ENCODE results near the gene ANTKMT.
"Not testable (repeated sequence)": the region's sequence is repeated elsewhere in the genome, so short reads cannot be mapped to it uniquely, and the experiment has no call there.

The ANTKMT gene

DNA sequence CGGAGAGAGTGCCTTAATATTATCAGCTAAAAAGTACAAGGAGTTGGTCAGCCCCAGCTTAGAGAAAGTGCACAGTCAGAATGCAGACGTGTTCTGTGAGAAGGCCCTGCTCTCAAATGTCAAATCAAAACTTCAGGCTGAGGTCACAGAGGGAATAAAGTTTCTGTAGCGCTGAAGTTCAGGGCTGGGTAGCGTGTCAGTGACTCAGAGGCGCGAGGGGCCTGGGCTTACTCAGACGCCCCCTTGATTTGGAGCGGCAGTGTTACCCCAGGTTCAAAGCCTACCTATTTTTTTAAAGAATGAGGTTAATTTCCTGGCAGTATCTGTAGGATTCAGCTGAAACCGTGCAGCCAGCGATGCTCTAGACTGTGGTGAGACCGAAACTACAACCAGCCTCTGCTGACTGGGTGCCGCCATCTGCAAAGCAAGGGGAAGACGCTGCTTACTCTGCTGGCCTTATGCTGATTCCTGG is 15.1 kb downstream of the ANTKMT start:
- Histone ChIP-seq H3K4me1 (ENCODE audit: insufficient read depth, low read length) (peaks cover 7% of the 10 kb centered on the region), H3K4me3 (ENCODE audit: low read depth in 1 of 2, low read length in 2 of 2) (no peak overlapping the region), H3K36me3 (ENCODE audit: insufficient read depth, low read length) (peaks cover 26% of the 10 kb centered on the region), H3K27me3 (ENCODE audit: control insufficient read depth in 1 of 2, insufficient read depth in 2 of 2, low read length in 2 of 2) (no peaks in the 10 kb centered on the region), H3K9me3 (ENCODE audit: low read length) (no peaks in the 10 kb centered on the region), H3K9ac (ENCODE audit: low read length) (no peak overlapping the region), H3K27ac (ENCODE audit: low read depth, low read length) (no peak overlapping the region)

DNA sequence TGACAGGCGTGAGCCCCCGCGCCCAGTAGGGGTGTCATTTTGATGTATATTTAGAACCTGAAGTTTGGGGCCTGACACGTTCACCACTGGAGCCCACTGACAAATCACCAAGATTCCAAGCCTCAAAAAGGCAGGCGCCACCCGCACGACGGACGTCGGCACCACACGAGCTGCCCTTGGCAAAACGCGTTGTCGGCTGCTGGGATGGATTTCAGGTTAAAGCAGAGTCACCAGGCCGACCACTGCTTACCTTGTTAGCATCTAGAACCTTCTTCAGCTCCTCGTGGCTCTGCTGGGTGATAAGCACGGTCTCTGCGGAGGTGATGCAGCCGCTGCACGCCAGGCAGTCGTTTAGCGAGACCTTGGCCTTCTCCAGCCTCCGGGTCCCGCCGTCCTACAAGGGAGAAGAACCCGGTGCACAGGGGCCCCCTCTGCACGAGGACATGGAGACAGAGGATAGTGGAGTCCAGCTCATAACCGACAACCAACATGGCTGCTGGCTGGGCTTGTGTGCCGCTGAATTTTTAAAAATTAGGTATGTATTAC is 16.1 kb downstream of the ANTKMT start:
- H3K36me3 ChIP-seq (ENCODE audit: insufficient read depth, low read length): peaks cover 25% of the 10 kb centered on the region
- H3K4me1 ChIP-seq (ENCODE audit: insufficient read depth, low read length): peaks cover 10% of the 10 kb centered on the region
- no peak overlapping the region for H3K4me3 ChIP-seq (ENCODE audit: low read depth in 1 of 2, low read length in 2 of 2)
- H3K9me3 ChIP-seq (ENCODE audit: low read length): no peaks in the 10 kb centered on the region
- no peaks in the 10 kb centered on the region for H3K27me3 ChIP-seq (ENCODE audit: control insufficient read depth in 1 of 2, insufficient read depth in 2 of 2, low read length in 2 of 2)
- H3K9ac ChIP-seq (ENCODE audit: low read length): no peak overlapping the region
- no peak overlapping the region for H3K27ac ChIP-seq (ENCODE audit: low read depth, low read length)

DNA sequence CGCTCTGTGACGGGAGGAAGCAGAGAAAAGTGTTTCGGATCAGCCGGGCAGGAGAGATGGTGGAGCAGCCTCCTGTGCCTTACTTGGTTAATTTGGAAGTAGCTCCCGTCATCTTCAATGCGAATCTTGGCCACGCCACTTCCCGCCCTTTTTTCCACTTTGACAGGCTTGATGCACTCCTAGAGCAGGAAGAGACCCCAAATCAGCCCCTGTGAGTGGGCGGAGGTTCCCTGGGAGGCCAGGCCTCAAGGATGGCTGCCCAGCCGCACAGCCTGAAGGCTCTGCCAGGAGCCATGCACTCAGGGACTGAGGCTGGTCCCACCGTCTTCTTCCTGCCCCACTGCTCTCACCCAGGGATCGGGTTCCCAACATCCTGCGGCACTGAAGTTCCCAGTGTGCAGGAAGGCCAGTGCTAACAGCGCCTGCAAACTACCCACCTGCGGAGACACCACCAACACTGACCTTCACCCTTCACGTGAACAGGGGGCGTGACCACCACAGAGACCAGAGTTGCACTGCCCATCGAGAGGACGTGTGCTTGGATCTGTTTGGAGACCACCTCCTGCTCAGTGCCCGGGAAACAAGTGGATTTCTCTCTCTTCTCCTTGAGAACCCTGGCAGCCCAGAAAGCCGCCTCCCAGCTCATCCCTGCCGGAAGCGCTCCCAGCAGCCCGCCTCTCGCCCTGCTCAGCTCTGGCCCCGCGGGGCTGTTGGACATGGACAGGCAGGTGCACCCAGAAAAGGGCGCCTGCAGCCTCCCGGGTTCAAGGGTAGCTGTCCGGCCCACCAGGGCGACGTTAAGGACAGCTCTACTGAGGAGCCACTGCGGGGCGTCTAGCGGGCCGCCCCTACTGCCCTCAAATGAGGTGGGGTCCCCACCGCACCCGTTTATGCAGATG is 18.9 kb downstream of the ANTKMT start:
- Histone ChIP-seq H3K9me3 (ENCODE audit: low read length) (no peaks in the 10 kb centered on the region), H3K27me3 (ENCODE audit: control insufficient read depth in 1 of 2, insufficient read depth in 2 of 2, low read length in 2 of 2) (peaks cover 0 to 3% of the 10 kb centered on the region in 2 donors), H3K4me1 (ENCODE audit: insufficient read depth, low read length) (peaks cover 10% of the 10 kb centered on the region), H3K36me3 (ENCODE audit: insufficient read depth, low read length) (peaks cover 21% of the 10 kb centered on the region), H3K4me3 (ENCODE audit: low read depth in 1 of 2, low read length in 2 of 2) (peak overlapping the region; percentile 72 to 97), H3K27ac (ENCODE audit: low read depth, low read length) (peak overlapping the region; percentile 82), H3K9ac (ENCODE audit: low read length) (peak overlapping the region; percentile 27)

DNA sequence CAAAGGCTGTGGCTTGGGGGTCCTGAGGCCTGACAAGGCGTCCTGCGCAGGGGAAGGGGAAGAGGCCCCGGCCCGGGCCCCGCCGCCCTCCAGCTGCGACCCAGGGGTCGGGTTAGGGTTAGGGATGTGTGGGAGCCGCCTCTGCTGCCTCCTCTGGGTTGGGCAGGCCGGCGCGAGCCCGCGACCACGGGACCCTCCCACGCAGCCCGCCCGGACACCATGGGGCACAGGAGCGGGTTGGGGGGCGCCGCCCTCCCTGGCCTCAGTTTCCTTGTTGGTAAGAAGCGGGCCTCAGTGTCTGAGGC is 19.5 kb downstream of the ANTKMT start:
- Histone ChIP-seq H3K27ac (ENCODE audit: low read depth, low read length) (peak overlapping the region; percentile 82), H3K4me1 (ENCODE audit: insufficient read depth, low read length) (peaks cover 10% of the 10 kb centered on the region), H3K9ac (ENCODE audit: low read length) (peak overlapping the region; percentile 27), H3K27me3 (ENCODE audit: control insufficient read depth in 1 of 2, insufficient read depth in 2 of 2, low read length in 2 of 2) (peaks cover 0 to 3% of the 10 kb centered on the region in 2 donors), H3K4me3 (ENCODE audit: low read depth in 1 of 2, low read length in 2 of 2) (peak overlapping the region; percentile 72 to 97), H3K9me3 (ENCODE audit: low read length) (no peaks in the 10 kb centered on the region), H3K36me3 (ENCODE audit: insufficient read depth, low read length) (peaks cover 17% of the 10 kb centered on the region)

DNA sequence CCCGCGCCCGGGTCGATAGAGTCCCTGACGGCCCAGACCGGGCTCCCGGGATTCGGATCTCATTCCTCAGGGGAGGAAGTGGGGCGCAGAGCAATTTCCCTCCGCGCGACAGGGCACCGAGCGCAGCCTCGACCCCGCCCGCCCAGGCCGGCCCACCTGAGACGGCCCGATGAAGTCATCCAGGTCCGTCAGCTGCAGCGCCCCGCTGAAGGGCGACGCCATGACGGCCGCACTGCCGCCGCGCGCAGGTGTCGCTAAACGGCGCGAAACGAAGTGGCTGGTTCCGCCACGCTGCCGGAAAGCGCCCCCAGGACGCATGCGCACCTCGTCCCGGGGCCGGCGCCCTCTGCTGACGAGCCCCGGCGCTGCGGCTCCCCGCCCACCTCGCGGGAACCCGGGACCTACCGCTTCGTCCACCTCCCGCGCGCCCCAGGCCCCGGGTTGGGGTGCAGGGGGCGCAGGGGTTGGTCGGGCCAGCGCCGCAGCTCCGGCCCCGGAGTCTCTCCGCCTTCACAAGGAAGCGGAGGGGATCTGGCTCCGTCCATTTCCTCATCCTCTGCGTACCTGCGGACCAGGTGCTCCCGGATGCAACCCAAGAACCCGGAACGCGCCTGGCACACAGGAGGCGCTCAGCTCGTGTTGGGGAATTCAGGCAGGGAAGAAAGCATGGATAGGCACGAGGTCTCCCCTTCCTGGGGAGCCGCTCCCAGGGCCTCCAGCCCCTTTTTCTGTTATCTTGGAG is 20.0 kb downstream of the ANTKMT start, which contains the start of gene CIAO3:
Gene CIAO3 (minus strand): TSS at position 234 of the 742 bp plus-strand sequence. CDS start 12 bp downstream, at position 222.
- no peaks in the 10 kb centered on the region for H3K9me3 ChIP-seq (ENCODE audit: low read length)
- H3K9ac ChIP-seq (ENCODE audit: low read length): peak within 1 kb of the TSS; percentile 27
- peaks cover 13% of the 10 kb centered on the region for H3K36me3 ChIP-seq (ENCODE audit: insufficient read depth, low read length)
- peak within 1 kb of the TSS; percentile 72 to 97 for H3K4me3 ChIP-seq (ENCODE audit: low read depth in 1 of 2, low read length in 2 of 2)
- peak within 1 kb of the TSS; percentile 82 for H3K27ac ChIP-seq (ENCODE audit: low read depth, low read length)
- H3K4me1 ChIP-seq (ENCODE audit: insufficient read depth, low read length): peaks cover 10% of the 10 kb centered on the region
- peaks cover 0 to 3% of the 10 kb centered on the region in 2 donors for H3K27me3 ChIP-seq (ENCODE audit: control insufficient read depth in 1 of 2, insufficient read depth in 2 of 2, low read length in 2 of 2)

DNA sequence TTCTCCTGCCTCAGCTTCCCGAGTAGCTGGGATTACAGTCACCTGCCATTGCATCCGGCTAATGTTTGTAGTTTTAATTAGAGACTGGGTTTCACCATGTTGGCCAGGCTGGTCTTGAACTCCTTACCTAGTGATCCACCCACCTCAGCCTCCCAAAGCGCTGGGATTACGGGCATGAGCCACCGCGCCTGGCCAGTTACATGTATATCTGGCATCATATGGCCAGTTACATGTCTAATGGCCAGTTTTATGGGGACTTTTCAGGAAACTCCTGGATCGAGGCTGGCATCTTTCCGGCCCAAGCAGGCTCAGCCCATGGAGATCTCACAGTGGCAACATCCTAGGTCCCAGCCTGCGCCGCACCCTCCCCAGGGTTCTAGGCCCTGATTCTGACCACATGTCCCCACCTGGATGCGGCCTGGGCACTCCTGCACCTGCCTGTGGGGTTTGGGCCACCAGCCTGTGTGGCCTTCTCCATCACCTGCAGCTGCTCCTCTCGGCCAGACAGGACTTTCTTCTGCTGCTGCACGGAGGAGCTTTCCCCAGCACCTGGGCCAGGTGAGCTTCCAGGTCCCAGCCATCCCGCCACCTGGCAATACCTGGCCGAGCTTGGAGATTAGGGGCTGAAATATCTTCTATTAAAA is 21.2 kb downstream of the ANTKMT start:
- H3K9ac ChIP-seq (ENCODE audit: low read length): no peak overlapping the region
- H3K9me3 ChIP-seq (ENCODE audit: low read length): no peaks in the 10 kb centered on the region
- H3K27ac ChIP-seq (ENCODE audit: low read depth, low read length): no peak overlapping the region
- no peak overlapping the region for H3K4me3 ChIP-seq (ENCODE audit: low read depth in 1 of 2, low read length in 2 of 2)
- peaks cover 10% of the 10 kb centered on the region for H3K4me1 ChIP-seq (ENCODE audit: insufficient read depth, low read length)
- peaks cover 9% of the 10 kb centered on the region for H3K36me3 ChIP-seq (ENCODE audit: insufficient read depth, low read length)
- H3K27me3 ChIP-seq (ENCODE audit: control insufficient read depth in 1 of 2, insufficient read depth in 2 of 2, low read length in 2 of 2): peaks cover 0 to 3% of the 10 kb centered on the region in 2 donors

DNA sequence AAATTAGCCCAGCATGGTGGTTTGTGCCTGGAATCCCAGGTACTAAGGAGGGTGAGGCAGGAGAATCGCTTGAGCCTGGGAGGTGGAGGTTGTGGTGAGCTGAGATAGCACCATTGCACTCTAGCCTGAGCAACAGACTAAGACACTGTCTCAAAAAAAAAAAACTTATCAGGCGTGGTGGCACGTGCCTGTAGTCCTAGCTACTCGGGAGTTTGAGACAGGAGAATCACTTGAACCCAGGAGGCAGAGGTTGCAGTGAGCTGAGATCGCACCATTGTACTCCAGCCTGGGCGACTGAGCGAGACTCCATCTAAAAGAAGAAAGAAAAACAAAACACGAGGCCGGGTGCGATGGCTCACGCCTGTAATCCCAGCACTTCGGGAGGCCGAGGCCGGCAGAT is 21.9 kb downstream of the ANTKMT start:
- not testable (repeated sequence) for H3K4me1 ChIP-seq (ENCODE audit: insufficient read depth, low read length); H3K27me3 ChIP-seq (ENCODE audit: control insufficient read depth in 1 of 2, insufficient read depth in 2 of 2, low read length in 2 of 2); H3K27ac ChIP-seq (ENCODE audit: low read depth, low read length); H3K36me3 ChIP-seq (ENCODE audit: insufficient read depth, low read length); H3K4me3 ChIP-seq (ENCODE audit: low read depth in 1 of 2, low read length in 2 of 2); H3K9me3 ChIP-seq (ENCODE audit: low read length); H3K9ac ChIP-seq (ENCODE audit: low read length)

DNA sequence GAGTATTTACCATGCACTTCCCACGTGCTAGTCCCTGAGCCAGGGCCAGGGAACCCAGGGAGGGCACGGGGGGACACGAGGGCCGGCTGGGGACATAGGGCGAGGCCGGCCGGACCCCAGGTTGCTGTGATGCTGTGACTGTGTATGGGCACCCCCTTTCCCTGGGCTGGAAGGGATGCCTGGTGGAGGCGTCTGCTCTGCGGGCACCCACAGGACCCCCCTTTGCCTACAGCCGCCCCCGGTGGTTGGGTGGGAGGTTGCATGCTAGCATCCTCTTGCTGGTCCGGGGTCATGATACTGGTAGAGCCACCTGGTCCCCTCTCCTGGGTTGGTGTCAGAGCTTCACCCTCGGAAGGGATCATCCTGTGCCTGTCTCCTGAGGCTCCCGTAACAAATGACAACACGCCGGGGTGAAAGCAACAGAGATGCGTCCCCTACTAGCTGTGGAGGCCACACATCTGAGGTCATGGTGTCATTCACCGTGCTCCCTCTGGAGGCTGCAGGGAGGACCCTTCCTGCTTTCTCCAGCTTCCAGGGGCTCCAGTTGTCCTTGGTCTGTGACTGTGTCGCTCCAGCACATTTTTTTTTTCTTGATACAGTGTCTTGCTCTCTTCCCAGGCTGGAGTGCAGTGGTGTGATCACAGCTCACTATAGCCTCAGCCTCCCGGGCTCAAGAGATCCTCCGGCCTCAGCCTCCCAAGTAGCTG is 23.0 kb downstream of the ANTKMT start:
- Histone ChIP-seq H3K9me3 (ENCODE audit: low read length) (no peaks in the 10 kb centered on the region), H3K36me3 (ENCODE audit: insufficient read depth, low read length) (no peaks in the 10 kb centered on the region), H3K27me3 (ENCODE audit: control insufficient read depth in 1 of 2, insufficient read depth in 2 of 2, low read length in 2 of 2) (peaks cover 0 to 3% of the 10 kb centered on the region in 2 donors), H3K4me3 (ENCODE audit: low read depth in 1 of 2, low read length in 2 of 2) (no peak overlapping the region), H3K27ac (ENCODE audit: low read depth, low read length) (no peak overlapping the region), H3K4me1 (ENCODE audit: insufficient read depth, low read length) (peaks cover 10% of the 10 kb centered on the region), H3K9ac (ENCODE audit: low read length) (no peak overlapping the region)

DNA sequence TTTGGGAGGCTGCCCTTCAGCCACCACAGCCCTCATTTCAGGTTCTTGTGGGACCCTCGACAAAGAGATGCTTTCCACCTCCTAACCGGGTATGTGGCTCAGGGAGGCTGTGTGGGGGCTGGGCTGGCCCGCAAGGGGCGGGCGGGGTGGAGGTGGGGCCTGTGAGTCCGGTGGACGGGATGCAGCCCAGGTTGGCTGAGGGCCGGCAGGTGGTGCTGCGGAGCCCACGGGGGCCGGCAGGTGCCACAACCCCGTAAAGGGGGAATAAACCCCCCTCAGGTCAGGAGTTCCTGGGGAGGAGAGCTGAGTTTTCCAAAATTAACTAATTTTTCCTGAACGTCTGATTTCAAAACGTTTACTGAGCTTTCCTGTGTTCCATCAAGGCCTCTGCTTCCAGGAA is 24.8 kb downstream of the ANTKMT start:
- Histone ChIP-seq H3K27ac (ENCODE audit: low read depth, low read length) (no peak overlapping the region), H3K36me3 (ENCODE audit: insufficient read depth, low read length) (no peaks in the 10 kb centered on the region), H3K4me3 (ENCODE audit: low read depth in 1 of 2, low read length in 2 of 2) (no peak overlapping the region), H3K4me1 (ENCODE audit: insufficient read depth, low read length) (peaks cover 3% of the 10 kb centered on the region), H3K9ac (ENCODE audit: low read length) (no peak overlapping the region), H3K9me3 (ENCODE audit: low read length) (no peaks in the 10 kb centered on the region), H3K27me3 (ENCODE audit: control insufficient read depth in 1 of 2, insufficient read depth in 2 of 2, low read length in 2 of 2) (peaks cover 0 to 3% of the 10 kb centered on the region in 2 donors)

DNA sequence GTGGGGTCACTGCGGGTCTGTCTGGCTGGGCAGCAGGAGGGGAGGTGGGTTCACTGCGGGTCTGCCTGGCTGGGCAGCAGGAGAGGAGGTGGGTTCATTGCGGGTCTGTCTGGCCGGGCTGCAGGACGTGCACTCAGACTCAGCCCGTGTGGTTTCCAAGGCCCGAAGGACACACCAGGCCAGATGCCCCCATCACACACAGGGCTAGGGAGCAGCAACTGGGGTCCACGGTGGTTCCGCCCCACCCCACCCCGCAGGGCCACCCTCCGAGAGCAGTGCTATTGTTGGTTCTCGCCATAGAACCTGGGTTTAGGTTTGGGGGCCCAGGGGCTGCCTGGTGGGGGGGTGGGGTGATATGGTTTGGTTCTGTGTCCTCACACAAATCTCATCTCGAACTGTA is 25.7 kb downstream of the ANTKMT start:
- H3K27me3 ChIP-seq (ENCODE audit: control insufficient read depth in 1 of 2, insufficient read depth in 2 of 2, low read length in 2 of 2): peaks cover 0 to 10% of the 10 kb centered on the region in 2 donors
- no peaks in the 10 kb centered on the region for H3K36me3 ChIP-seq (ENCODE audit: insufficient read depth, low read length)
- H3K4me1 ChIP-seq (ENCODE audit: insufficient read depth, low read length): no peaks in the 10 kb centered on the region
- no peak overlapping the region for H3K9ac ChIP-seq (ENCODE audit: low read length)
- no peak overlapping the region for H3K4me3 ChIP-seq (ENCODE audit: low read depth in 1 of 2, low read length in 2 of 2)
- no peaks in the 10 kb centered on the region for H3K9me3 ChIP-seq (ENCODE audit: low read length)
- no peak overlapping the region for H3K27ac ChIP-seq (ENCODE audit: low read depth, low read length)

Measured in muscle layer of colon (tissue), 2 donors.